Left lung (tissue), 10 donors: ENCODE measurements around the gene UBE2F. TPM values are rescaled to one million over a fixed set of nuclear protein-coding genes. Genes with fewer than 3 reads are reported as not detected.

Experiments
- ATAC-seq: fragments of 200-7000 bp; cut with Tn5 transposase; one replicate; pipeline ENCODE4 v1.9.1; 2020; ENCODE audit warnings: moderate library complexity
- DNase-seq, 4 donors: peaks; one replicate each; pipeline ENCODE4 v3.0.0-alpha.2; 2013 to 2020
- H3K27ac ChIP-seq, 2 donors: fragments of 200-600 bp; sonication (generic) in 1 of 2; one replicate each; pipeline versions ENCODE4 v1.5.0 to v1.8.0; 2020 to 2021
- H3K27me3 ChIP-seq, 2 donors: fragments of 200-600 bp; sonication (generic) in 1 of 2; one replicate each; pipeline versions ENCODE4 v1.5.0 to v1.8.0; 2020 to 2021
- H3K36me3 ChIP-seq, 2 donors: fragments of 200-600 bp; sonication (generic) in 1 of 2; one replicate each; pipeline versions ENCODE4 v1.5.0 to v1.8.0; 2020 to 2021
- H3K4me1 ChIP-seq, 2 donors: fragments of 200-600 bp; one replicate each; pipeline ENCODE4 v1.8.0; 2021
- H3K4me3 ChIP-seq, 2 donors: fragments of 200-600 bp; sonication (generic) in 1 of 2; one replicate each; pipeline versions ENCODE4 v1.5.0 to v1.8.0; 2020 to 2021; ENCODE audit warnings: mild to moderate bottlenecking in 1 of 2
- H3K9me3 ChIP-seq, 2 donors: fragments of 200-600 bp; sonication (generic) in 1 of 2; one replicate each; pipeline versions ENCODE4 v1.5.0 to v1.8.0; 2020 to 2021
- CTCF ChIP-seq, 2 donors: fragments of 200-600 bp; sonication (generic) in 1 of 2; IDR thresholded peaks; one replicate each; pipeline versions ENCODE4 v1.5.0 to v1.8.0; 2021; ENCODE audit warnings: antibody characterized with exemption in 2 of 2
- intact Hi-C, 2 donors: fragments of 100-400 bp; cut with DNase I; formaldehyde crosslinking; loops; one replicate each; pipeline versions ENCODE4 v1.11.2 to v1.14.2; 2022
- polyA plus RNA-seq, 6 donors: library from polyadenylated mRNA; unstranded; fragments of 120-200 nt; gene quantifications; one replicate each; pipeline ENCODE4 v1.2.1, GENCODE V29; 2013; ENCODE audit not compliant: insufficient read length in 6 of 6
- total RNA-seq, 2 donors: library from RNA; stranded (reverse); fragmentation: NEBNext Ultra II Directional; extraction: Animal tissue kit (Norgen Biotek cat#: 25700); gene quantifications; one replicate each; pipeline ENCODE4 v1.2.1, GENCODE V29; 2021
- donor health status: DM: no; HTN: yes; CAD: no.
- donor health status: DM: no; HTN: no; CAD: no.

The UBE2F gene
- total and polyA plus RNA-seq, 8 donors: 33.9 to 58.9 (median 34.7) TPM

- ATAC-seq (no peak), DNase-seq (no peak)
- H3K4me3 ChIP-seq: no peak overlapping the region
- intact Hi-C loops: no loop called here
- no peaks in the 10 kb centered on the region for H3K9me3 ChIP-seq
- H3K36me3 ChIP-seq: peaks cover 0 to 67% of the 10 kb centered on the region in 2 donors
- no peaks in the 10 kb centered on the region for H3K27me3 ChIP-seq
- H3K27ac ChIP-seq: no peak overlapping the region
- TF ChIP-seq CTCF (IDR thresholded peaks at IDR 0.05): no peak
- H3K4me1 ChIP-seq: no peaks in the 10 kb centered on the region
Observed at GRCh38 chr2:238027058-238027457, 60.2 kb downstream of the UBE2F start.

GRCh38 chr2:238027591-238028415, 61.0 kb downstream of the UBE2F start:
- Histone ChIP-seq H3K36me3 (peaks cover 0 to 73% of the 10 kb centered on the region in 2 donors), H3K9me3 (no peaks in the 10 kb centered on the region), H3K27me3 (no peaks in the 10 kb centered on the region), H3K4me1 (no peaks in the 10 kb centered on the region), H3K27ac (no peak overlapping the region), H3K4me3 (no peak overlapping the region)
- intact Hi-C loops: no loop called here
- DNase-seq: no peak
- TF ChIP-seq CTCF (IDR thresholded peaks at IDR 0.05): no peak
- no peak for ATAC-seq

- H3K4me1 ChIP-seq: no peaks in the 10 kb centered on the region
- DNase-seq: no peak
- H3K27ac ChIP-seq: no peak overlapping the region
- no peaks in the 10 kb centered on the region for H3K27me3 ChIP-seq
- no peak overlapping the region for H3K4me3 ChIP-seq
- intact Hi-C loops: no loop called here
- no peak for TF ChIP-seq CTCF (IDR thresholded peaks at IDR 0.05)
- ATAC-seq: no peak
- H3K36me3 ChIP-seq: peaks cover 0 to 89% of the 10 kb centered on the region in 2 donors
- H3K9me3 ChIP-seq: no peaks in the 10 kb centered on the region
Observed at GRCh38 chr2:238029853-238030252, 63.0 kb downstream of the UBE2F start.

- intact Hi-C loops: no loop called here
- ATAC-seq (no peak), DNase-seq (no peak)
- Histone ChIP-seq H3K4me3 (no peak overlapping the region), H3K27me3 (no peaks in the 10 kb centered on the region), H3K27ac (no peak overlapping the region), H3K9me3 (no peaks in the 10 kb centered on the region), H3K4me1 (no peaks in the 10 kb centered on the region), H3K36me3 (peaks cover 0 to 89% of the 10 kb centered on the region in 2 donors)
- TF ChIP-seq CTCF (IDR thresholded peaks at IDR 0.05): no peak
Observed at GRCh38 chr2:238030422-238031155, 63.8 kb downstream of the UBE2F start.

DNA sequence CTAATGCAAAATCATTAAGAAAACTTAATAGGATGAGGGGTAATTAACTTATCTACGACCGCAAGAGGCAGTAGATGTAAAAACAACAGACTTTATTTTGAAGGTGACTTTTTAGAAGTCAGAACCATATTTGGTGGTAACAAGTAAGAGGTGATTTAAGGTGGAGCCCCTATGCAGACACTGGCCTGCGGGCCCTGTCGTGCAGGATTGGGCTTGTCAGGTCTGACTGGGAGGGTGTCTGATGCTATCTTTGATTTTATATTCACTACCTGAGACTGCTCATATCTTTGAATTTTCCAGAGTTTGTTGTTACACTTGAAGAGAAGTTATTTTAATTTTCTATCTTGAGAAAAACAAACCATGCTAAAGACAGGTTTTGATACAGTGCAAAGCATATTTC, 64.9 kb downstream of the UBE2F start:
- DNase-seq (no peak), ATAC-seq (no peak)
- intact Hi-C loops: no loop called here
- no peak for TF ChIP-seq CTCF (IDR thresholded peaks at IDR 0.05)
- Histone ChIP-seq H3K4me1 (no peaks in the 10 kb centered on the region), H3K27ac (no peak overlapping the region), H3K27me3 (no peaks in the 10 kb centered on the region), H3K9me3 (no peaks in the 10 kb centered on the region), H3K4me3 (no peak overlapping the region), H3K36me3 (peaks cover 0 to 89% of the 10 kb centered on the region in 2 donors)
